Fibroblast of skin of left biceps (primary cell): ENCODE measurements around the gene MYRF.

Experiments used
- DNase-seq, 2 experiments: peaks; one replicate each; pipeline ENCODE4 v3.0.0-alpha.2; 2013; ENCODE audit warnings: low read depth in 2 of 2

Gene MYRF

GRCh38 chr11:61752117-61752924, at the start of gene MYRF:
TSS of gene MYRF (plus strand) at chr11:61752636. CDS start at chr11:61752745, 109 bp downstream.
- no peak for DNase-seq

GRCh38 chr11:61702701-61703312, 49.6 kb upstream of the MYRF start:
- no peak for DNase-seq

GRCh38 chr11:61704838-61705237, 47.6 kb upstream of the MYRF start:
- no peak for DNase-seq

GRCh38 chr11:61706452-61707400, 45.7 kb upstream of the MYRF start:
- DNase-seq: no peak

GRCh38 chr11:61707574-61707973, 44.9 kb upstream of the MYRF start:
- DNase-seq: no peak

GRCh38 chr11:61709110-61709509, 43.3 kb upstream of the MYRF start:
- DNase-seq: no peak

GRCh38 chr11:61709572-61709971, 42.9 kb upstream of the MYRF start:
- DNase-seq: no peak

- DNase-seq: no peak
Measured at GRCh38 chr11:61710019-61710418, 42.4 kb upstream of the MYRF start.

GRCh38 chr11:61711037-61711436, 41.4 kb upstream of the MYRF start:
- DNase-seq: no peak

GRCh38 chr11:61711498-61711897, 40.9 kb upstream of the MYRF start:
- no peak for DNase-seq

- no peak for DNase-seq
Measured at GRCh38 chr11:61712314-61712713, 40.1 kb upstream of the MYRF start.

GRCh38 chr11:61712846-61713245, 39.6 kb upstream of the MYRF start:
- no peak for DNase-seq

GRCh38 chr11:61713464-61713863, 39.0 kb upstream of the MYRF start:
- no peak for DNase-seq

- DNase-seq: no peak
Measured at GRCh38 chr11:61713906-61714305, 38.5 kb upstream of the MYRF start.

- no peak for DNase-seq
Measured at GRCh38 chr11:61714316-61714715, 38.1 kb upstream of the MYRF start.

- no peak for DNase-seq
Measured at GRCh38 chr11:61714916-61715315, 37.5 kb upstream of the MYRF start.

GRCh38 chr11:61715867-61716266, 36.6 kb upstream of the MYRF start:
- DNase-seq: no peak

- no peak for DNase-seq
Measured at GRCh38 chr11:61716478-61717285, 35.8 kb upstream of the MYRF start.

GRCh38 chr11:61717286-61718033, 35.0 kb upstream of the MYRF start:
- DNase-seq: no peak

- DNase-seq: no peak
Measured at GRCh38 chr11:61718046-61718531, 34.3 kb upstream of the MYRF start.
